IPS-NIHi11 (cell line): ENCODE data around the gene POLR3B.
"Not testable (repeated sequence)": the region's sequence is repeated elsewhere in the genome, so short reads cannot be mapped to it uniquely, and the experiment has no call there.

ENCODE experiments used
- DNase-seq: peaks from one replicate; pipeline ENCODE4 v3.0.0; 2012; ENCODE audit warnings: mixed read lengths, low spot score

Gene POLR3B

DNA sequence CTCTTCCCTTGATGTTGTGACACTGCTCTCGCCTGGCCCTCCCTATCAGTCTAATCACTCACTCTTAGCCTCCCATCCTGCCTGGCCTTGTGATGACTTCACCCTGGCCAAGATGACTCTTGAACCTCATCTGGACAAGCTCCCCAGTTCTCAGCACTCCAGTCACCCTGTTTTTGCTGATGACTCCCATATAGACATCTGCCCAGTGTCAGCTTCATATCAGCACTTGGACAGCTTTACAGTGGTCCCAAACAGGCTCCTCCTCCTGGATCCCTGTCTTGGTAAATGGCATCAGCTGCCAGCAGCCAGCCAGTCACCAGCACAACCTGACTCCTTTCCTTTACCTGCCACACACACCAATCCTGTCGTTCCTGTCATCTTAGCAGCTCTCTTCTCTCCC is 104.2 kb downstream of the POLR3B start:
- no peak for DNase-seq

DNA sequence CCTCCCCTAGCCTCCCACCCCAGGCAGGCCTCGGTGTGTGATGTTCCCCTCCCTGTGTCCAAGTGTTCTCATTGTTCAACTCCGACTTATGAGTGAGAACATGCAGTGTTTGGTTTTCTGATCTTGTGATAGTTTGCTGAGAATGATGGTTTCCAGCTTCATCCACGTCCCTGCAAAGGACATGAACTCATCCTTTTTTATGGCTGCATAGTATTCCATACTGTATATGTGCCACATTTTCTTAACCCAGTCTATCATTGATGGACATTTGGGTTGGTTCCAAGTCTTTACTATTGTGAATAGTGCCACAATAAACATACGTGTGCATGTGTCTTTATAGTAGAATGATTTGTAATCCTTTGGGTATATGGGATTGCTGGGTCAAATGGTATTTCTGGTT is 108.1 kb downstream of the POLR3B start:
- not testable (repeated sequence) for DNase-seq

- not testable (repeated sequence) for DNase-seq
Observed at GRCh38 chr12:106475662-106476061, 118.1 kb downstream of the POLR3B start.

GRCh38 chr12:106477627-106478026 is 120.1 kb downstream of the POLR3B start:
- DNase-seq, result not testable (repeated sequence)

DNA sequence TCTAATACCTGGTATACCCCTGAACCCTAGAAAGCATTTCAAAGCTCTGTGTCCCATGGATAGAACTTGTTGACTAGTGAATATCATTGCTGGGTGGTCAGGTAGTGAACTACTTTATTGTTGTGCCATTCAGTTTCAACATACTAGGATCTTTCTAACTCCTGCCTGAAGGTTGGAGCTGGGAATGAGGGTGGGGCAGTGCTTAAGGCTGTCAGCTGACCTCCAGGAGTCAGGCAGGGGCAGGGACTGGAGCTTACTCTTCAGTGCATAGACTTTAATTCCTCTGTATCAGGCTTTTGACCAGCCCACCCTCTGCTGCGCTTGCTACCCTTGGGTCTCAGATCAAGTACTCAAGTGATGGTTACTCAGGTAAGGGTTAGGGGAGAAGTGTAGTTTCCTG is 122.7 kb downstream of the POLR3B start:
- no peak for DNase-seq

DNA sequence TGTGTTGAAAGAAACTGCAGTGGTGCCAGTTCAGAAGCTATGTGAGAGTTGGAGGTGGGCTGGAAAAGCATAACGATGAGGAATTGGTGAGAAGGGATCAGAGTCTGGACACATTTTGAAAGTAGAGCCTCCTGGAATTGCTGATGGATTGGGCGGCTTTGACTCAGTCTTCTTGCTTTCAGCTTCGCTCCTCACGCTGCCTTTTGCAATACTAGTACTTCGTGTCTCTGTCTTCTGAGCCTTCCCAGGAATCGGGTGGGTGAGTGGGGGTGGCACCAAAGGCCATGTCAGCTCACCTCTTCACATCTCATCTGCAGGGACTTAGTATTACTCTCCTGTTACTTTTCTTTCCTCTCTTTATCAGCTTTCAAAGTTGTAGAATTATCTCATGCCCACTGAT is 123.7 kb downstream of the POLR3B start:
- DNase-seq, result no peak

DNA sequence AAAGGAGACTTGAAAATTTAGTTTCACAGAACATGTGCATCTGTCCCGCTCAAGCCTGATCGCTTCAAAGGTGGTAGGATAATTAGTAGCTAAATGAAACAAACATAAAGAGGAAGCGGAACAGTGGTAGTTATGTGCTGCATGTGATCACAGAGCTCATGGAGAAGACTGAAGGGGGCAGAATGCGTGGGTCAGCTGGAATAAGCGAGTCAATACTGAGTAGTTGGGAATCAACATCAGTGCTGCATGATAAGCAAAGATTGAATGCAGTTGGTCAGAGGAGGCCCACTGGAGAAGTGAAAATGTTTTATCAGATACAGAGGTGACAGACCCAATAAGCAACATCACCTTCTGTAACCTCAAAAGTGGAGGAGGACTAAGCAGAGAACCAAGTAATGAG is 130.1 kb downstream of the POLR3B start:
- no peak for DNase-seq

DNA sequence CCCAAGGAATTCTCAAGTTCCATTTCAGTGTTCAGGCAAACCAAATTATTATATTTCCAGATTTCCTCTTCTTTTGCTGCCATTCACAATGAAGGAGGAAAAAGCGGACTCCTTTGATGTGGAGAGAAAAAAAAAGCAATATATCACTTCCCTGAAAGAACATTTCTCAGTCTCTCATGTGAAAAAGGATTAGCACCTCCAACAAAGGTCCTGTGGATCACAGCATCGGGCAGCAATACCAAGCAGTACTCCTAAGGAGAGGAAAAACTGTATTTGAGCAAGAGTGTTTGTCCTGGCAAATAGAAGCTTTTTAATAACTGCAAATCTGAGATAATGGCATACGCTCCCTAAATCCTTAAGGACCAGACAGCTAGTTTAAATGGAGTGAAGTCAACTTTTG is 131.3 kb downstream of the POLR3B start:
- DNase-seq, result no peak

- DNase-seq, result no peak
Observed at GRCh38 chr12:106490264-106490663, 132.7 kb downstream of the POLR3B start.

- no peak for DNase-seq
Observed at GRCh38 chr12:106492857-106493256, 135.3 kb downstream of the POLR3B start.

DNA sequence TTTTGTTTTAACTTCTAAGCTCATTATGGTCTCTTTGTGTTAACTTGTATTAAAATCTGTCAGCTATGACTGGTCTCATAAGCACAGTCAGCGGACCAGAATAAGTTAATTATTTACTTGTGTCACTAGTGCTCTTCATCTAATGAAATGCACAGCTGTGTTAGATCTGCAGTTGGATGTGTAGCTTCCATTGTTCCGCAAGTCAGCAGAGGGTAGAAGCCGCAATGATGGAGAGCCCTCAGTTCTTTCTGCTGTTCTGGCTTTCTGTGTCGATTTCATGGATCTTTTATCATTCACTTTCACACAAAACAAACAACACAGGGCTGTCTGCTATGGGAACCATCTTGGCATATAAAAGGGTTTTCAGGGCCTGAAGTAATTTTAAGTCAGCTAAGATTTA is 136.0 kb downstream of the POLR3B start:
- no peak for DNase-seq

DNA sequence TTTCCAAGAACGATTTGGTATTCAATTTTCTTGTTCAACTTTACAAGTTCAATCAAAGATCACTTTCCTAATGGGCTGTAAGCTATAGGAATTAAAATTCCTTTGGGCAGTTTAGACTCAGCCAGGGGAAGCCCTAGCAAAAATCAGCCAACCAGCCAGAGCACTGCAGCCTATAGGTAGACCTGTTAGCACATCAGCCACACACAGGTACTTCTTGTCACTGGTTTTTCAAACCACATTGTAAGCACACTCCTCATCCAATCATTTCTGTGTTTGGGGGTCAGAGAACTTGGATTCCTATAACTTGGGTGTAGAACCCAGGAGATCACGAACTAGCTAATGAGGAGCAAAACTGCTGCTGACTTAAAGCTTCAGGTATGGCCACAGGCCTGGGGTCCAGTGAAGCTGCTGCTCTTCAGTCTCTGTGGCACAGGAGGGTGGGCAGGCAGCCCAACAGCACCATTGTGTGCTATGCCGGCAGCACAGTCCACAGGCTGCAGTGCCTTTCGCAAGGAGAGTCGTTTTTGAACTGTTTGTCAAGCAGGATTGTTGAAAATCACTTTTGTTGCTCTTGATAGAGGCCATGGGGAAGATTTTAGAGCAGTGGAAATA is 137.9 kb downstream of the POLR3B start:
- no peak for DNase-seq

GRCh38 chr12:106498056-106498455 is 140.5 kb downstream of the POLR3B start:
- no peak for DNase-seq

DNA sequence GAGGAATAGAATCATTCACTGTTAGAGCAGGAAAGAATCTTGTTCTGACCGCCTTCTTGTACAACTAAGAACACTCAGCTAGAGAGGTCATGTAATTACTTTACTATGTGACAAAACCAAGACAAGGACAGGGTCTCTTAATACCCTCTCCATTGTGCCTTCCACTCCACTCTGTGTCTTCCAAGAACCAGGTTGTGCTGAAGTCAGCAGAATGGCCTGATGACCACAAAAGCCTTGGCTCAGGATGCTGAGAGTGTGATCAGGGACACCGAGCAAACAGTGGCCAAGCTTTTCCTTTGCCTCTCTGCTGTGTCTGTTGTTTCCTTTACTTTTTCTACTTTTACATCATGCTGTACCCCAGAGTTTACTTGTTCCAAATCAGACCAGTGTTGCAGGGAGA is 142.1 kb downstream of the POLR3B start:
- DNase-seq, result no peak

DNA sequence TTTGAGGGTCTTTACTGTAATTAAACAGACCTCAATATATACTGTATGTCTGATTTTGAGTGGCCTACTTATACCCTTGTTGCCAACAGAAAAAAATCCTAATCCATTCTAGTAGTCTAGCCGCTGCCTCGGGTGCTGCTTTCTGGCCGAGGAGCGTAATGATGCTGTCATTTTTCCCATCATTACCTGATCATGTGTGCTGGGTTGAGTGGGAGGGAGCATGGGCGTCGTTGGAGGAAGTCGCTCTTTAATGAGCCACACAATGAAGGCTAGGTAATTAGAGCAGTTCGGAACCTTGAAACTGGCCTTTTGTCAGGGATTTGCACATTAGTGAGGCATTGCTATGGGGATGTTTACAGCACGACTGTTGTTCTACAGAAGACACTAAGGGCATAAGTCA is 149.1 kb downstream of the POLR3B start:
- no peak for DNase-seq

DNA sequence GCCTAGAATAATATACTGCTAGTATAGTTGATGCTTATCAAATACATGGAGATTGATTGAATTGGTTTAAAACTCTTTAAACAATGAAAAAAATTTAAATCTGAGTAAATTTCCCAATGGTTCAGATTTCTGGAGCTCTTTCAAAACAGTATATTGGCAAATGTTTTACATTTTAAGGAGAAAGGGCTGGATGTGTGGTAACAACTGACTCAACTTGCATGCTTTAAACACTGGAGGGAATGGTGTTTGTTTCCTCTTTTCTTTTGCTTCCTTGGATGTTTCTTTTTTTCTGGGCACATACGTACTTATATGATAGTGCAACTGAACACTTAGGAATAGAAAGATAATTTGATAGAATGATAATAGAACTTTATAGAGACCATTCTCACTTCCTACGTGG is 151.4 kb downstream of the POLR3B start:
- DNase-seq, result no peak

DNA sequence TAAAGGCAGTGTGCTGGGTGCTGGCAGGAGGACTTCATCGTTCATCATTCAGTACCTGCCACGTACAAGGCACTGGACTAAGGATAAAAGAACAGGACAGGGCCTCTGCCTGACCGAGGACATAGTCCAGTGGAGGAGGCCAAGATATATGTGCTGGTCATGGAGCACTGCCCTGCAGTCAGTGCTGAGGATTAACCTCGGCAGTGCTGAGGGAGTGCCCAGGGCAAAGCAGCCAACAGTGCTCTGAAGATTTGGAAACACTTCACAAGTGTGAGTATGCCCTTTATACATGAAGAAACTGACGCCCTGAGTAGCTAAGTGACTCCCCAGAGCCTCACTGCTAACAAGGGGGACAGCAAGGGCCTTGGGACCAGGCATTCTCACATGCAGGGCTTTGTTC is 153.8 kb downstream of the POLR3B start:
- no peak for DNase-seq

DNA sequence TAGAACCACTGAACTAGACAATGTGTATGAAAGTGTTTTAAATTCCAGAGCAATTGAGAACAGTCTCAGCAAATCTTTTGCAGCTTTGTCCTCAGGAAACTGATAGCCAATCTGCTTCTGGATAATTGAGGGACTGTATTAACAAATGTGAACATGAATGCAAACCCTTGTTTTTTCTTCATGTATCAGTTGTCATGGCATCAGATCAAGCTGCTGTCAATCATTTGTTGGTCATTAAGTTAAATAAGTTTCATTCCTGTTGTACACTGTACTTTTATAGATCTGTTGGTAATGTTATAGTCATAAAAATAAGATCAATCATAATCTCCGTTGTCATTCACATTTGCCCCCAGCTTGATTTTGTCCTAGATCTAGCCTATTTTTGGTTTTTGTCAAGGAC is 159.8 kb downstream of the POLR3B start:
- DNase-seq, result no peak

- no peak for DNase-seq
Observed at GRCh38 chr12:106519607-106520021, 162.1 kb downstream of the POLR3B start.

DNA sequence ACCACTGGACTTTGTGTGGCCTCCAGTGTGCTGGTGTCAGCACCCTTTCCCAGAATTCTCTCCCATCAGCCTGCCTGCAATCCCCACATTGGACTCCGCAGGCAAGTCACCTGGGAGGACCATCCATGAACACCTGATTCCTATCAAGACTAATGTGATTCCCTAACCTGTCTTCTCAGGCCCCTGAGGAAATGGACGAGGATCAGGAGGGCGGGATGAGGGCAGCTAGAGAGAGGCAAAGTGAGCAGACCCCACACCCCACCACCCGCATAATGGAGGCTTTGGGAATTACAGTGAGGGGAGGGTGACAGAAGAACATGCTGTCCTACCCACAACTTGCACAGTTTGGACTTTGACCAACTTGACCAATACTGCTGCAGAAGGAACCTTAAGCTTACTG is 164.4 kb downstream of the POLR3B start:
- no peak for DNase-seq

DNA sequence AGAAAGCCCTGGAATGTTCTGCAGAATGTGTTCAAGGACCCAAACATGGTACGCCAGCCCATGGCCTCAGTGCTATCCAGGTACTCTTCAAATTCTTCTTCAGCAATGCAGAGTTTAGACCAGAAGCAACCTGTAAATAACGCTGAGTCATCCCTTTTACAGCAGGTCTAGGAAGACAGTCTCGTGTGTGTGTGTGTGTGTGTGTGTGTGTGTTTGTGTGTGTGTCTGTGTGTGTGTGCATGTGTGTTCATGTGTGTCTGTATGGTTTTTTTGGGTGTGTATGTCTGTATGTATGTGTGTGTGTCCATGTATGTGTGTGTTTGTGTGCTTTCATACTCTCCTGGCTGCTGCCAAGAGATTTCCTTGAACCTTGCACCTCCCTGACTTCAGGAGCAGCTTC is 165.2 kb downstream of the POLR3B start:
- no peak for DNase-seq

DNA sequence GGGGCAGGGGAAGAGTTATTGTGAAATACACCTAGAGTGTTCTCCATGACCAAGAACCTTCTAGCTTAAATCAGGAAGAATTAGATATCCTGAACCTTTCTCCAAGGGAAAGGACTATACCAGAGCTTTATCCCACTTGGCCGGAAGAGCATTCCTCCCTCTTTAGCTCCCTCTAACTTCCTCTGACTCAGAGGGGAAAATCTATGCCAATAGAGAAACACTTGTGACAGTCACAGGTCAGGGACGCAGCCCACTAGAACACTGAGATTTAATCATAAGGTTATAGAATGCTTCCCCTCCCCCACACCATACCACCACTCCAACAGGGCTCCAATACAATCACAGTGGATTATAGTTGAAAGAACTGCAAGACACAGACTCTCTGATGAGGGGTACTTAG is 169.8 kb downstream of the POLR3B start:
- DNase-seq, result no peak

- no peak for DNase-seq
Observed at GRCh38 chr12:106541201-106541600, 183.7 kb downstream of the POLR3B start.

- no peak for DNase-seq
Observed at GRCh38 chr12:106551410-106551809, 193.9 kb downstream of the POLR3B start.

- no peak for DNase-seq
Observed at GRCh38 chr12:106552228-106552627, 194.7 kb downstream of the POLR3B start.
